Measurements from ENCODE around the gene BPTF. TPM values are rescaled to one million over a fixed set of nuclear protein-coding genes. Genes with fewer than 3 reads are reported as not detected.
"Not testable (repeated sequence)": the region's sequence is repeated elsewhere in the genome, so short reads cannot be mapped to it uniquely, and the experiment has no call there.

BPTF gene
- total and polyA plus RNA-seq, 12 donors: 17.3 to 91.6 (median 62.2) TPM

DNA sequence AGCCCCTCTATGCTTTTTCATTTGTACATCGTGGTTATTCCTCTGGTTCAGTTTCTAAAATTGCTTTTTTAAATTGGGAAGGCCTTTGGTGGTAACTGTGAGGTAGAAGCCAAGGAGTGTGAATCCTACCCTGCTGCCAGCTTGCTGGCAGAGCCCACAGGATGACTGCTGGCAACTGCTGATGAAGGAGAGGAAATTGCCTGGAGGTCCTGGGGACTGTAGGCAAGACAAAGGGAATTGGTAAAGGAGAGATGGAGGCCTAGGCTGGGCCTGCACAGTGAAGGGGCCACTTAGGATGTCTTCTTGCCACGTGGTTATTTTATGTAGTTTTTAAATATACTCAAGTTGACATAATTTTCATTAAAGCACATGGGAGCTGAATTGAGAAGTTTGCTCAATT is 155.2 kb downstream of the BPTF start:
- H3K27ac ChIP-seq: no peak overlapping the region
- WGBS, 4 donors: 83 to 97% (median 89%) methylated on average over 2 of the region's 2 CpGs
- intact Hi-C loops (cut with DNase I): no loop called here

GRCh38 chr17:67980883-67981282 is 155.6 kb downstream of the BPTF start:
- H3K36me3 ChIP-seq (replicated peaks in 1 of 2); H3K27ac ChIP-seq; intact Hi-C loops (cut with DNase I): not testable (repeated sequence)

More for the DNA sequence above, 155.2 kb downstream of the BPTF start:
- H3K27me3 ChIP-seq: no peaks in the 10 kb centered on the region
- H3K4me1 ChIP-seq (replicated peaks in 1 of 2): peaks cover 0 to 8% of the 10 kb centered on the region in 2 donors
- DNase-seq: no peak
- TF ChIP-seq, protein P1, sequence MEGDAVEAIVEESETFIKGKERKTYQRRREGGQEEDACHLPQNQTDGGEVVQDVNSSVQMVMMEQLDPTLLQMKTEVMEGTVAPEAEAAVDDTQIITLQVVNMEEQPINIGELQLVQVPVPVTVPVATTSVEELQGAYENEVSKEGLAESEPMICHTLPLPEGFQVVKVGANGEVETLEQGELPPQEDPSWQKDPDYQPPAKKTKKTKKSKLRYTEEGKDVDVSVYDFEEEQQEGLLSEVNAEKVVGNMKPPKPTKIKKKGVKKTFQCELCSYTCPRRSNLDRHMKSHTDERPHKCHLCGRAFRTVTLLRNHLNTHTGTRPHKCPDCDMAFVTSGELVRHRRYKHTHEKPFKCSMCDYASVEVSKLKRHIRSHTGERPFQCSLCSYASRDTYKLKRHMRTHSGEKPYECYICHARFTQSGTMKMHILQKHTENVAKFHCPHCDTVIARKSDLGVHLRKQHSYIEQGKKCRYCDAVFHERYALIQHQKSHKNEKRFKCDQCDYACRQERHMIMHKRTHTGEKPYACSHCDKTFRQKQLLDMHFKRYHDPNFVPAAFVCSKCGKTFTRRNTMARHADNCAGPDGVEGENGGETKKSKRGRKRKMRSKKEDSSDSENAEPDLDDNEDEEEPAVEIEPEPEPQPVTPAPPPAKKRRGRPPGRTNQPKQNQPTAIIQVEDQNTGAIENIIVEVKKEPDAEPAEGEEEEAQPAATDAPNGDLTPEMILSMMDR (IDR thresholded peaks at IDR 0.05): no peak
- TF ChIP-seq POLR2A (IDR thresholded peaks at IDR 0.05): no peak
- no peak overlapping the region for H3K4me3 ChIP-seq
- H3K9me3 ChIP-seq (replicated peaks in 1 of 3): no peaks in the 10 kb centered on the region
- H3K36me3 ChIP-seq (replicated peaks in 1 of 2): peaks cover 0 to 6% of the 10 kb centered on the region in 2 donors

GRCh38 chr17:67982034-67982640 is 156.8 kb downstream of the BPTF start:
- Histone ChIP-seq H3K4me1 (replicated peaks in 1 of 2) (peaks cover 0 to 8% of the 10 kb centered on the region in 2 donors), H3K27ac (no peak overlapping the region), H3K9me3 (replicated peaks in 1 of 3) (no peaks in the 10 kb centered on the region), H3K36me3 (replicated peaks in 1 of 2) (no peaks in the 10 kb centered on the region), H3K27me3 (no peaks in the 10 kb centered on the region), H3K4me3 (no peak overlapping the region)
- TF ChIP-seq, protein P1 (IDR thresholded peaks at IDR 0.05): no peak
- DNase-seq: no peak
- 76 to 80% (median 78%) methylated on average over 9 of the region's 9 CpGs for WGBS, 4 donors
- intact Hi-C loops (cut with DNase I): no loop called here

More at GRCh38 chr17:67980883-67981282, 155.6 kb downstream of the BPTF start:
- not testable (repeated sequence) for H3K27me3 ChIP-seq; H3K9me3 ChIP-seq (replicated peaks in 1 of 3); DNase-seq; H3K4me3 ChIP-seq; H3K4me1 ChIP-seq (replicated peaks in 1 of 2)
- 60 to 71% (median 66%) methylated on average over 3 of the region's 3 CpGs for WGBS, 4 donors

DNA sequence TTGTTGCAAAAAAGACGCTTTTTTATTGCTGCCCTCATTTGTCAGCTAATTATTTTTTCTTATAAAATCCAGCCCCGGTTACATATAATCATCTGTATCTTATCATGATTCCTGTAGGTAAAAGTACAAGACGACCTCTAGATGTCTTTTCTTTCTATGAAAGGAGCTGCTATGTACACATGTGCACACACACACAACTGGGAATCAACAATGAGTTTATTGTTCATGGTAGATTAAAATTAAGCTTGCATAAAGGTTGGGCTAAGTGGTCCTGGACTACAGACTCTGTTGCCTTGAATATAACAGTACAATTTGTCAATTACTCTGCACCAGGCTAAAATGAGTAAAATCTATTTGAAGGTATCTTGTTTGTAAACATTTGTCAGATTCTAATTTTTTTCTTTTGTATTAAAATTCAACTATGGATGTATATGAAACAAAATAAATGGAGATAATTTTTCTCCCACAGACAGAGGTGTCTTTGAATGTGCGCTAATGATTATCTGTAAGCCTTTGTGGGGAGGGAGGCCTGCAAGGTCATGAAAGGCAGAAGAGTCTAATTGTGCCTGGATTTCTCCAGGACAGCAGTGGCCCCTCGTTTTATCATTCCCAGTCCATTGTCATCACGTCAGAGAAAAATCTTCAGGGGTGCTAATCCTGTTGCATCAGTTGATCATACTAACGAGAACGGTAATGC is 157.5 kb downstream of the BPTF start:
- WGBS, 4 donors: 82 to 87% (median 83%) methylated on average over 8 of the region's 8 CpGs
- TF ChIP-seq, protein P1 (IDR thresholded peaks at IDR 0.05): no peak
- TF ChIP-seq POLR2A (IDR thresholded peaks at IDR 0.05): no peak
- no peak overlapping the region for H3K4me3 ChIP-seq
- intact Hi-C loops (cut with DNase I): no loop called here
- no peaks in the 10 kb centered on the region for H3K9me3 ChIP-seq (replicated peaks in 1 of 3)
- no peak overlapping the region for H3K27ac ChIP-seq
- no peaks in the 10 kb centered on the region for H3K27me3 ChIP-seq
- H3K36me3 ChIP-seq (replicated peaks in 1 of 2): no peaks in the 10 kb centered on the region
- H3K4me1 ChIP-seq (replicated peaks in 1 of 2): peaks cover 0 to 8% of the 10 kb centered on the region in 2 donors
- DNase-seq: no peak

GRCh38 chr17:67983383-67983688 is 158.0 kb downstream of the BPTF start:
- Histone ChIP-seq H3K4me1 (replicated peaks in 1 of 2) (peaks cover 0 to 6% of the 10 kb centered on the region in 2 donors), H3K9me3 (replicated peaks in 1 of 3) (no peaks in the 10 kb centered on the region), H3K27me3 (no peaks in the 10 kb centered on the region), H3K27ac (no peak overlapping the region), H3K4me3 (no peak overlapping the region), H3K36me3 (replicated peaks in 1 of 2) (no peaks in the 10 kb centered on the region)
- 87 to 91% (median 90%) methylated on average over 3 of the region's 3 CpGs for WGBS, 4 donors
- intact Hi-C loops (cut with DNase I): no loop called here
- DNase-seq: no peak
- no peak for TF ChIP-seq POLR2A (IDR thresholded peaks at IDR 0.05)
- TF ChIP-seq, protein P1 (IDR thresholded peaks at IDR 0.05): no peak

Measured in adrenal gland (tissue), 12 donors.